Measurements from ENCODE around the gene ELOB.

GRCh38 chr16:2744711-2745110, 32.4 kb downstream of the ELOB start:
- TF ChIP-seq CTCF (CRISPR knock-in tag; IDR thresholded peaks at IDR 0.05) (no peak), BRCA1 (CRISPR knock-in tag; IDR thresholded peaks at IDR 0.05) (no peak), ADNP (CRISPR knock-in tag; IDR thresholded peaks at IDR 0.05) (no peak), MYNN (CRISPR knock-in tag; IDR thresholded peaks at IDR 0.05; ENCODE audit: low read depth) (no peak), FOXP4 (CRISPR knock-in tag; IDR thresholded peaks at IDR 0.05) (no peak), POLR2AphosphoS5 (IDR thresholded peaks at IDR 0.05; ENCODE audit: low read depth, low read length) (no peak)
- TF ChIP-seq, protein P1, sequence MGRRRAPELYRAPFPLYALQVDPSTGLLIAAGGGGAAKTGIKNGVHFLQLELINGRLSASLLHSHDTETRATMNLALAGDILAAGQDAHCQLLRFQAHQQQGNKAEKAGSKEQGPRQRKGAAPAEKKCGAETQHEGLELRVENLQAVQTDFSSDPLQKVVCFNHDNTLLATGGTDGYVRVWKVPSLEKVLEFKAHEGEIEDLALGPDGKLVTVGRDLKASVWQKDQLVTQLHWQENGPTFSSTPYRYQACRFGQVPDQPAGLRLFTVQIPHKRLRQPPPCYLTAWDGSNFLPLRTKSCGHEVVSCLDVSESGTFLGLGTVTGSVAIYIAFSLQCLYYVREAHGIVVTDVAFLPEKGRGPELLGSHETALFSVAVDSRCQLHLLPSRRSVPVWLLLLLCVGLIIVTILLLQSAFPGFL (CRISPR knock-in tag; IDR thresholded peaks at IDR 0.05) = no peak
- TF ChIP-seq, protein P2, sequence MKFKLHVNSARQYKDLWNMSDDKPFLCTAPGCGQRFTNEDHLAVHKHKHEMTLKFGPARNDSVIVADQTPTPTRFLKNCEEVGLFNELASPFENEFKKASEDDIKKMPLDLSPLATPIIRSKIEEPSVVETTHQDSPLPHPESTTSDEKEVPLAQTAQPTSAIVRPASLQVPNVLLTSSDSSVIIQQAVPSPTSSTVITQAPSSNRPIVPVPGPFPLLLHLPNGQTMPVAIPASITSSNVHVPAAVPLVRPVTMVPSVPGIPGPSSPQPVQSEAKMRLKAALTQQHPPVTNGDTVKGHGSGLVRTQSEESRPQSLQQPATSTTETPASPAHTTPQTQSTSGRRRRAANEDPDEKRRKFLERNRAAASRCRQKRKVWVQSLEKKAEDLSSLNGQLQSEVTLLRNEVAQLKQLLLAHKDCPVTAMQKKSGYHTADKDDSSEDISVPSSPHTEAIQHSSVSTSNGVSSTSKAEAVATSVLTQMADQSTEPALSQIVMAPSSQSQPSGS (CRISPR knock-in tag; IDR thresholded peaks at IDR 0.05) = no peak

All from HepG2 (cell line).